ENCODE results near the gene ARHGAP4.

Gene ARHGAP4

DNA sequence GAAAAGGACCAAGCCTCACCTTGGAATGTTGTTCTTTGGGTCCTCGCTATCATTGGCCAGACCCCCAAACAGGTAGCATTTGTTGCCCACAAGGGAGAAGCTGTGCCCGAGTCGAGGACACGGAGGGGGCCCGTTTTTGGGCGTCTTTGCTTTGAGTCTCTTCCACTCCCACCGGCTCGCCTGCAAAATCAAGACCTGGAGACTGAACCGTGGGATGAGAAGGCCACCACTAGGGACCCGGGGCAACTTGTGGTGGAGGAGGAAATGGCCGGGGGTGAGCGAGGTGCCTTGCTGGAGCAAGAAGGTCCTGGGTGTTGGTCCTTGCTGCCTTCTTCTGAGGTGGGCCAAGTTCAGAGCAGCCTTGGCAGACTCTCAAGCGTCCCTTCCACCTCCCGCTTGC, 38.0 kb upstream of the ARHGAP4 start:
- no peak for TF ChIP-seq TEAD4 (IDR thresholded peaks at IDR 0.05)
- no peak for TF ChIP-seq TAF1 (IDR thresholded peaks at IDR 0.05; ENCODE audit: low read depth)
- no peak for TF ChIP-seq NFIC (IDR thresholded peaks at IDR 0.05)
- no peak for TF ChIP-seq CEBPB (IDR thresholded peaks at IDR 0.05)
- no peak for TF ChIP-seq EP300 (IDR thresholded peaks at IDR 0.05; ENCODE audit: borderline replicate concordance)
- no peak for TF ChIP-seq RAD21 (IDR thresholded peaks at IDR 0.05; ENCODE audit: low read depth)
- TF ChIP-seq YY1 (IDR thresholded peaks at IDR 0.05; ENCODE audit: low read depth): no peak
- TF ChIP-seq, protein P1, sequence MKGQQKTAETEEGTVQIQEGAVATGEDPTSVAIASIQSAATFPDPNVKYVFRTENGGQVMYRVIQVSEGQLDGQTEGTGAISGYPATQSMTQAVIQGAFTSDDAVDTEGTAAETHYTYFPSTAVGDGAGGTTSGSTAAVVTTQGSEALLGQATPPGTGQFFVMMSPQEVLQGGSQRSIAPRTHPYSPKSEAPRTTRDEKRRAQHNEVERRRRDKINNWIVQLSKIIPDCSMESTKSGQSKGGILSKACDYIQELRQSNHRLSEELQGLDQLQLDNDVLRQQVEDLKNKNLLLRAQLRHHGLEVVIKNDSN (IDR thresholded peaks at IDR 0.05): no peak
- no peak for TF ChIP-seq TCF12 (IDR thresholded peaks at IDR 0.05; ENCODE audit: low read depth)
- no peak for TF ChIP-seq EGR1 (IDR thresholded peaks at IDR 0.05)
- TF ChIP-seq CREB1 (IDR thresholded peaks at IDR 0.05; ENCODE audit: low read depth): no peak
- TF ChIP-seq FOXM1 (IDR thresholded peaks at IDR 0.05; ENCODE audit: borderline replicate concordance, low read depth): no peak

DNA sequence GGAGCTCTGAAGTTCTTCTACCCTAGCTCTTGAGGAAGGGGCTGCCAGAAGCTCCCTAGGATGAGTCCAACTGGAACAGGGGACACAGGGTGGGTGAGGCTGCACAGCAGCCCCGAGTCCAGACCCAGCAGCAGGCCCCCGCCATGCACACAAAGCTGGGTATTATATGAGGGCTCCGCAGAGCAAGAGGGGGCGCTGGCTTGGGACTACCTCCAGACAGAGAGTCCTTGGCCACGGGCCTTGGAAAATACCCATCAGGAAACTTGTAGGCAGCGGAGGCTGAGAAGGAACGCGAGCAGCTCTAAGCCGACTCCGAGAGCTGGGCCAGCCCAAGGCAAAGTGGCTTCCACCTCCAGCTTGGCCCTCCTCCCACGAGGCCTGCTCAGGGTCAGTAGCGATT, 37.5 kb upstream of the ARHGAP4 start:
- TF ChIP-seq EP300 (IDR thresholded peaks at IDR 0.05; ENCODE audit: borderline replicate concordance) (no peak), REST (IDR thresholded peaks at IDR 0.05; ENCODE audit: low read depth) (no peak), TEAD4 (IDR thresholded peaks at IDR 0.05) (no peak), RAD21 (IDR thresholded peaks at IDR 0.05; ENCODE audit: low read depth) (no peak), TCF12 (IDR thresholded peaks at IDR 0.05; ENCODE audit: low read depth) (no peak), FOXM1 (IDR thresholded peaks at IDR 0.05; ENCODE audit: borderline replicate concordance, low read depth) (no peak), ZBTB7A (IDR thresholded peaks at IDR 0.05; ENCODE audit: low read depth) (no peak), NFIC (IDR thresholded peaks at IDR 0.05) (no peak), TAF1 (IDR thresholded peaks at IDR 0.05; ENCODE audit: low read depth) (no peak), EGR1 (IDR thresholded peaks at IDR 0.05) (no peak), CEBPB (IDR thresholded peaks at IDR 0.05) (no peak), CREB1 (IDR thresholded peaks at IDR 0.05; ENCODE audit: low read depth) (no peak), YY1 (IDR thresholded peaks at IDR 0.05; ENCODE audit: low read depth) (no peak)
- TF ChIP-seq, protein P2, sequence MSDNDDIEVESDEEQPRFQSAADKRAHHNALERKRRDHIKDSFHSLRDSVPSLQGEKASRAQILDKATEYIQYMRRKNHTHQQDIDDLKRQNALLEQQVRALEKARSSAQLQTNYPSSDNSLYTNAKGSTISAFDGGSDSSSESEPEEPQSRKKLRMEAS (IDR thresholded peaks at IDR 0.05): no peak
- TF ChIP-seq, protein P1 (IDR thresholded peaks at IDR 0.05): no peak

DNA sequence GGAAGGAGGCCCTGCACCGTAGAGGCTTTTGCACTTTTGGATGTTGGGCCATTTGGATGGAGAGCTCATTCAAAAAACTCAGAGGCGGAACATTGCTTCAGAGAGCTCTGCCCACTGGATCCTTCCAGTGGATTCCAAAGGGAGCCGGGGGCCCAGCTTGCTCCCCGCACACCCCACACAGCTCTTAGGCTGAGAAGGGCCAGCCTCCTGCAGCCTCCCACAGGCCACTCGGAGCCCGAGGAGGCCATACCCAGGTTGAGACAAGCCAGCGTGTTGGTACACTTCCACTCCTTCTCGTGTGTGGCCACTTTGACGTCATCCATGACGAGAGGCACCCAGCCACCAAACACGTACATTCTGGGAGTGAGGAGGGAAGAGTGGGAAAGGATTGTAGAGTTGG, 35.2 kb upstream of the ARHGAP4 start:
- TF ChIP-seq YY1 (IDR thresholded peaks at IDR 0.05; ENCODE audit: low read depth) (no peak), REST (IDR thresholded peaks at IDR 0.05; ENCODE audit: low read depth) (no peak), FOXM1 (IDR thresholded peaks at IDR 0.05; ENCODE audit: borderline replicate concordance, low read depth) (no peak), ZBTB7A (IDR thresholded peaks at IDR 0.05; ENCODE audit: low read depth) (no peak)

DNA sequence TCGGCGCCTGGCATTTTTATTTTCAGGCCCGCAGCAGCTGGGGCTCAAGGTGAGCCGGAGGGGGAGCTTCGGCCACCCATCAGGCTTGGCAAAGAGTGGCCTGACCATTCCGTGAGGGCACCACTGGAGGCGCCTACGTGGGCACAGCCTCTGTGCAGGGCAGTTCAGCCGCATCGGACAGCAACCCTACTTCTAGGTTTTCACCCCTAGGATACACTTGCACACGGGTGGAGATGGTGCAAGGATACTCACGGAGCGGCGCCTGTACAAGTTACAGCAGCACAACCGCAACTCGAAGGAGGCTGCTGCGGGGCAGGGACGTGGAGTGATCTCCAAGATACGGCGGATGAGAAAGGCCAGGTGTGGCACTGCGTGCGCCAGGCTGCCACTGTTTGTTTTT, 34.7 kb upstream of the ARHGAP4 start:
- TF ChIP-seq, protein P1 (IDR thresholded peaks at IDR 0.05): no peak
- TF ChIP-seq CEBPB (IDR thresholded peaks at IDR 0.05) (no peak), ZBTB7A (IDR thresholded peaks at IDR 0.05; ENCODE audit: low read depth) (no peak)

DNA sequence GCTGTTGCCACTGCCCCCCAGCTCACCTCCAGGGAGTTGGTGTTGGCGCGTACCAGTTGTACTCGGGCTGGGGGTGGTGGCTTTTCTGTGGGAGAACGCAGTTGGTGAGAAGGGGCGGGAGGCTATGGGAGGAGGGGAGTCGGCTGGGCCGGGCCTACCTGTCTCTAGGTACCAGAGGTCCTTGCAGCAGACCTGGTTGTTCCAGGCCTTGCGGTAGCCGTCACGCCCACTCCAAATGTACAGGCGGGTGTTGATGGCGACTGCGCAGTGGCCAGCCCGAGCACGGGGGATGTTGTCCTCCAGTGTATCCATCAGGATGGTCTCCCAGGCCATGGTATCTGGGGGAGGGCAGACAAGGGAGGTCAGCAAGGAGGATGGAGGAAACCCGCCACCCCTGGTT, 34.0 kb upstream of the ARHGAP4 start:
- TF ChIP-seq CREB1 (IDR thresholded peaks at IDR 0.05; ENCODE audit: low read depth): no peak
- no peak for TF ChIP-seq RAD21 (IDR thresholded peaks at IDR 0.05; ENCODE audit: low read depth)
- TF ChIP-seq TEAD4 (IDR thresholded peaks at IDR 0.05): no peak
- TF ChIP-seq, protein P2 (IDR thresholded peaks at IDR 0.05): no peak
- no peak for TF ChIP-seq FOXM1 (IDR thresholded peaks at IDR 0.05; ENCODE audit: borderline replicate concordance, low read depth)
- no peak for TF ChIP-seq NFIC (IDR thresholded peaks at IDR 0.05)
- TF ChIP-seq, protein P1 (IDR thresholded peaks at IDR 0.05): no peak
- TF ChIP-seq EGR1 (IDR thresholded peaks at IDR 0.05): no peak
- TF ChIP-seq CEBPB (IDR thresholded peaks at IDR 0.05): no peak
- TF ChIP-seq TAF1 (IDR thresholded peaks at IDR 0.05; ENCODE audit: low read depth): no peak
- TF ChIP-seq REST (IDR thresholded peaks at IDR 0.05; ENCODE audit: low read depth): no peak
- TF ChIP-seq TCF12 (IDR thresholded peaks at IDR 0.05; ENCODE audit: low read depth): no peak
- TF ChIP-seq EP300 (IDR thresholded peaks at IDR 0.05; ENCODE audit: borderline replicate concordance): no peak
